ENCODE results near the gene GCK.

Gene GCK

GRCh38 chr7:44112997-44113763 lies 76.1 kb downstream of the GCK start:
- DNase-seq: no peak
- H3K9me3 ChIP-seq: no peaks in the 10 kb centered on the region
- H3K36me3 ChIP-seq: peaks cover 31 to 100% (median 86%) of the 10 kb centered on the region in 3 donors
- TF ChIP-seq, protein P1, sequence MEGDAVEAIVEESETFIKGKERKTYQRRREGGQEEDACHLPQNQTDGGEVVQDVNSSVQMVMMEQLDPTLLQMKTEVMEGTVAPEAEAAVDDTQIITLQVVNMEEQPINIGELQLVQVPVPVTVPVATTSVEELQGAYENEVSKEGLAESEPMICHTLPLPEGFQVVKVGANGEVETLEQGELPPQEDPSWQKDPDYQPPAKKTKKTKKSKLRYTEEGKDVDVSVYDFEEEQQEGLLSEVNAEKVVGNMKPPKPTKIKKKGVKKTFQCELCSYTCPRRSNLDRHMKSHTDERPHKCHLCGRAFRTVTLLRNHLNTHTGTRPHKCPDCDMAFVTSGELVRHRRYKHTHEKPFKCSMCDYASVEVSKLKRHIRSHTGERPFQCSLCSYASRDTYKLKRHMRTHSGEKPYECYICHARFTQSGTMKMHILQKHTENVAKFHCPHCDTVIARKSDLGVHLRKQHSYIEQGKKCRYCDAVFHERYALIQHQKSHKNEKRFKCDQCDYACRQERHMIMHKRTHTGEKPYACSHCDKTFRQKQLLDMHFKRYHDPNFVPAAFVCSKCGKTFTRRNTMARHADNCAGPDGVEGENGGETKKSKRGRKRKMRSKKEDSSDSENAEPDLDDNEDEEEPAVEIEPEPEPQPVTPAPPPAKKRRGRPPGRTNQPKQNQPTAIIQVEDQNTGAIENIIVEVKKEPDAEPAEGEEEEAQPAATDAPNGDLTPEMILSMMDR (IDR thresholded peaks at IDR 0.05): no peak
- no peak overlapping the region for H3K4me3 ChIP-seq
- H3K27me3 ChIP-seq: no peaks in the 10 kb centered on the region
- H3K27ac ChIP-seq: peak overlapping the region; percentile 98 to 100
- intact Hi-C loops (cut with DNase I; ENCODE audit: low total_unique reads): no loop called here
- peaks cover 7 to 64% (median 61%) of the 10 kb centered on the region in 4 donors for H3K4me1 ChIP-seq

GRCh38 chr7:44112231-44112996 lies 76.8 kb downstream of the GCK start:
- TF ChIP-seq, protein P1 (IDR thresholded peaks at IDR 0.05): no peak
- Histone ChIP-seq H3K9me3 (no peaks in the 10 kb centered on the region), H3K4me1 (peaks cover 7 to 71% (median 69%) of the 10 kb centered on the region in 4 donors), H3K36me3 (peaks cover 31 to 100% (median 86%) of the 10 kb centered on the region in 3 donors), H3K27ac (peak overlapping the region; percentile 98 to 100), H3K27me3 (no peaks in the 10 kb centered on the region), H3K4me3 (no peak overlapping the region)
- intact Hi-C loops (cut with DNase I; ENCODE audit: low total_unique reads): no loop called here
- DNase-seq: no peak

DNA sequence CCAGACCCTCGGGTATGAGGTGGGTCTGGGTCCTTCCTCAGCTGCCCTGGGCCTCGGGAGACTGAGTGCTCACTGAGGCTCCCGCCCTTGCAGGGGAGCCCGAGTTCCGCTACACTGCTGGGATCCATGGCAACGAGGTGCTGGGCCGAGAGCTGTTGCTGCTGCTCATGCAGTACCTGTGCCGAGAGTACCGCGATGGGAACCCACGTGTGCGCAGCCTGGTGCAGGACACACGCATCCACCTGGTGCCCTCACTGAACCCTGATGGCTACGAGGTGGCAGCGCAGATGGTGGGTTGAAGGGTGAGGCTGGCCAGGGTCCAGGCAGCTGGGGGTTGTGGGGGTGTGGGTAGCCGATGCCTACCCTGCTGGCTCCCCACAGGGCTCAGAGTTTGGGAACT lies 77.5 kb downstream of the GCK start:
- intact Hi-C loops (cut with DNase I; ENCODE audit: low total_unique reads): no loop called here

GRCh38 chr7:44110719-44111635 lies 78.3 kb downstream of the GCK start:
- H3K4me3 ChIP-seq: no peak overlapping the region
- peaks cover 31 to 91% (median 82%) of the 10 kb centered on the region in 3 donors for H3K36me3 ChIP-seq
- H3K27me3 ChIP-seq: no peaks in the 10 kb centered on the region
- no peaks in the 10 kb centered on the region for H3K9me3 ChIP-seq
- peak in 1 of 2 donors; percentile 76 for DNase-seq
- TF ChIP-seq, protein P1 (IDR thresholded peaks at IDR 0.05): no peak
- H3K27ac ChIP-seq: peak overlapping the region; percentile 98 to 100
- intact Hi-C loops (cut with DNase I; ENCODE audit: low total_unique reads): no loop called here
- H3K4me1 ChIP-seq: peaks cover 10 to 86% (median 83%) of the 10 kb centered on the region in 4 donors

More for the DNA sequence above, 77.5 kb downstream of the GCK start:
- no peak for DNase-seq
- Histone ChIP-seq H3K4me1 (peaks cover 7 to 78% (median 75%) of the 10 kb centered on the region in 4 donors), H3K27ac (peak overlapping the region; percentile 98 to 100), H3K9me3 (no peaks in the 10 kb centered on the region), H3K36me3 (peaks cover 31 to 99% (median 86%) of the 10 kb centered on the region in 3 donors), H3K27me3 (no peaks in the 10 kb centered on the region), H3K4me3 (no peak overlapping the region)
- TF ChIP-seq, protein P1 (IDR thresholded peaks at IDR 0.05): no peak

DNA sequence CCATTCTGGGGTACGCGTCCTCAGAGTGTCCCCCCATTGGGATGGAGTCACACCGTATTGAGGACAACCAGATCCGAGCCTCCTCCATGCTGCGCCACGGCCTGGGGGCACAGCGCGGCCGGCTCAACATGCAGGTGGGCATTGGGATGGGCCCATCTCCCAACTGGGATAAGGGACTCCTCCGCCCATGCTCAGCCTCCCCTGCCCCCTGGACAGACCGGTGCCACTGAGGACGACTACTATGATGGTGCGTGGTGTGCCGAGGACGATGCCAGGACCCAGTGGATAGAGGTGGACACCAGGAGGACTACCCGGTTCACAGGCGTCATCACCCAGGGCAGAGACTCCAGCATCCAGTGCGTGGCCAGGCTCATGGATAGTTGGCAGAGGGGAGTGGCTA lies 79.2 kb downstream of the GCK start:
- Histone ChIP-seq H3K9me3 (no peaks in the 10 kb centered on the region), H3K4me3 (no peak overlapping the region), H3K27ac (peak overlapping the region; percentile 98 to 100), H3K27me3 (no peaks in the 10 kb centered on the region), H3K4me1 (peaks cover 12 to 91% (median 85%) of the 10 kb centered on the region in 4 donors), H3K36me3 (peaks cover 31 to 82% (median 81%) of the 10 kb centered on the region in 3 donors)
- DNase-seq: no peak
- intact Hi-C loops (cut with DNase I; ENCODE audit: low total_unique reads): no loop called here
- TF ChIP-seq, protein P1 (IDR thresholded peaks at IDR 0.05): no peak

Data from tibial artery (tissue), 4 donors.